ENCODE measurements around the gene FKBP9. TPM values are rescaled to one million over a fixed set of nuclear protein-coding genes. Genes with fewer than 3 reads are reported as not detected.
A peak's percentile ranks its signal among the peaks of the same experiment; 100 is the strongest.

Gene FKBP9, protein sequence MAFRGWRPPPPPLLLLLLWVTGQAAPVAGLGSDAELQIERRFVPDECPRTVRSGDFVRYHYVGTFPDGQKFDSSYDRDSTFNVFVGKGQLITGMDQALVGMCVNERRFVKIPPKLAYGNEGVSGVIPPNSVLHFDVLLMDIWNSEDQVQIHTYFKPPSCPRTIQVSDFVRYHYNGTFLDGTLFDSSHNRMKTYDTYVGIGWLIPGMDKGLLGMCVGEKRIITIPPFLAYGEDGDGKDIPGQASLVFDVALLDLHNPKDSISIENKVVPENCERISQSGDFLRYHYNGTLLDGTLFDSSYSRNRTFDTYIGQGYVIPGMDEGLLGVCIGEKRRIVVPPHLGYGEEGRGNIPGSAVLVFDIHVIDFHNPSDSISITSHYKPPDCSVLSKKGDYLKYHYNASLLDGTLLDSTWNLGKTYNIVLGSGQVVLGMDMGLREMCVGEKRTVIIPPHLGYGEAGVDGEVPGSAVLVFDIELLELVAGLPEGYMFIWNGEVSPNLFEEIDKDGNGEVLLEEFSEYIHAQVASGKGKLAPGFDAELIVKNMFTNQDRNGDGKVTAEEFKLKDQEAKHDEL
- 10 to 100 TPM; 47.8 to 82.6 (median 75.8) TPM for total RNA-seq

DNA sequence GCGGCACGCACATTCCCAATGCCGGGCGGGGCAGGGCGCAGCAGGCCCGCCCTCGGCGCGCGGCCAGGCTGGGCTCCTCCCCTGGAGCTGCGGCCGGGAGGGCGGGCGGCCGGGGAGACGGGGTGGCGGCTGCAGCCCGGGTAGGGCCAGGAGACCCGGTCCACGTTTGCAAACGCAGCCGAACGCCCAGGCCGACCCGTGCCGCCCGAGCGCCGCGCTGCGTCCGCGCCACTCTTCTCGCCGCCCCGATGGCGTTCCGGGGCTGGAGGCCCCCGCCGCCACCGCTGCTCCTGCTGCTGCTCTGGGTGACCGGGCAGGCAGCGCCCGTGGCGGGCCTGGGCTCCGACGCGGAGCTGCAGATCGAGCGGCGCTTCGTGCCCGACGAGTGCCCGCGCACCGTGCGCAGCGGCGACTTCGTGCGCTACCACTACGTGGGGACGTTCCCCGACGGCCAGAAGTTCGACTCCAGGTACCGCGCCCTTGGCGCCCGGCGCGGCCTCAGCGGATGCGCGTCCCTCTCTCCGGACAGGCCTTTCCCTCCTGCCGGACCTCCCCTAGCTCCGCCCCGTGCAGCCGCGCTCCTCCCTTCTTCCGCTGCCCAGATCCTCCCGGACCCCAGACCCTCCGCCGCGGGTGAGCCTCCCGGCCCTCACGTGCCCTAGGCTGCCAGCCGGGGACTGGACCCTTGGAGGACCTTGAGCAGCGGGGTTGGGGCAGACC is at the start of gene FKBP9:
Gene FKBP9, plus strand, starts transcription at position 115 of the 720 bp plus-strand sequence. Its CDS starts 134 bp downstream, at position 249.
- no peak for DNase-seq
- intact Hi-C loops (cut with DNase I) = no loop called here
- Histone ChIP-seq H3K4me1 (peaks cover 0 to 37% (median 6%) of the 10 kb centered on the region in 3 donors), H3K9me3 (no peaks in the 10 kb centered on the region), H3K27ac (peak within 1 kb of the TSS; percentile 90 to 96 (median 96)), H3K27me3 (peaks cover 0 to 8% (median 0%) of the 10 kb centered on the region in 4 donors), H3K4me3 (peak within 1 kb of the TSS; percentile 78 to 99 (median 94)), H3K36me3 (no peaks in the 10 kb centered on the region)
- no CpG with 5 or more reads among the region's 91 CpGs for WGBS, 2 donors
- TF ChIP-seq, protein P1, sequence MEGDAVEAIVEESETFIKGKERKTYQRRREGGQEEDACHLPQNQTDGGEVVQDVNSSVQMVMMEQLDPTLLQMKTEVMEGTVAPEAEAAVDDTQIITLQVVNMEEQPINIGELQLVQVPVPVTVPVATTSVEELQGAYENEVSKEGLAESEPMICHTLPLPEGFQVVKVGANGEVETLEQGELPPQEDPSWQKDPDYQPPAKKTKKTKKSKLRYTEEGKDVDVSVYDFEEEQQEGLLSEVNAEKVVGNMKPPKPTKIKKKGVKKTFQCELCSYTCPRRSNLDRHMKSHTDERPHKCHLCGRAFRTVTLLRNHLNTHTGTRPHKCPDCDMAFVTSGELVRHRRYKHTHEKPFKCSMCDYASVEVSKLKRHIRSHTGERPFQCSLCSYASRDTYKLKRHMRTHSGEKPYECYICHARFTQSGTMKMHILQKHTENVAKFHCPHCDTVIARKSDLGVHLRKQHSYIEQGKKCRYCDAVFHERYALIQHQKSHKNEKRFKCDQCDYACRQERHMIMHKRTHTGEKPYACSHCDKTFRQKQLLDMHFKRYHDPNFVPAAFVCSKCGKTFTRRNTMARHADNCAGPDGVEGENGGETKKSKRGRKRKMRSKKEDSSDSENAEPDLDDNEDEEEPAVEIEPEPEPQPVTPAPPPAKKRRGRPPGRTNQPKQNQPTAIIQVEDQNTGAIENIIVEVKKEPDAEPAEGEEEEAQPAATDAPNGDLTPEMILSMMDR (IDR thresholded peaks at IDR 0.05) = peak in 1 of 6 experiments; percentile 8
- peak in 2 of 4 donors; percentile 73 to 87 for TF ChIP-seq POLR2A (IDR thresholded peaks at IDR 0.05)

DNA sequence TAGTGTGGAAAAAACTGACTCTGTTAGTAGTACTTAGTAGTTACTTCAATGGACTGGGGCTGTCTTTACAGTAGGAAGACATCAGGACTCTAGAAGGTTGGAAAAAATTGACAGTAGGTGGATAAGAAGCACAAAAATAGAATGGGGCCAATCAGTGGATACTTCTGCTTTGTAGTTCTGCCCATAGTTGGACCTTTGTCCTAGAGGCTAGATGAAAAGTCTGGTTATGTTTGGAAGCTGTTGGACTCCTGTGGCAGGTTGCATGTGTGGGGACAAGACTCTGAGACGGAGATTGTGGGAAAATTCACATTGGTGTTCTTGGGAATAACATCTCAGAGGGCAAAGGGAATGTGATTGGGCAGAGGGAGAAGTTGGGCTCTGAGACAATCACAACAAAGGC is 47.0 kb upstream of the FKBP9 start:
- 77 to 94% methylated on average over 1 of the region's 1 CpG for WGBS, 2 donors
- Histone ChIP-seq H3K27me3 (no peaks in the 10 kb centered on the region), H3K27ac (no peak overlapping the region), H3K4me1 (peaks cover 0 to 6% (median 0%) of the 10 kb centered on the region in 3 donors), H3K9me3 (no peaks in the 10 kb centered on the region), H3K36me3 (peaks cover 0 to 14% (median 7%) of the 10 kb centered on the region in 3 donors), H3K4me3 (no peak overlapping the region)
- intact Hi-C loops (cut with DNase I) = no loop called here
- DNase-seq = no peak
- no peak for TF ChIP-seq POLR2A (IDR thresholded peaks at IDR 0.05)
- TF ChIP-seq, protein P1 (IDR thresholded peaks at IDR 0.05) = no peak

DNA sequence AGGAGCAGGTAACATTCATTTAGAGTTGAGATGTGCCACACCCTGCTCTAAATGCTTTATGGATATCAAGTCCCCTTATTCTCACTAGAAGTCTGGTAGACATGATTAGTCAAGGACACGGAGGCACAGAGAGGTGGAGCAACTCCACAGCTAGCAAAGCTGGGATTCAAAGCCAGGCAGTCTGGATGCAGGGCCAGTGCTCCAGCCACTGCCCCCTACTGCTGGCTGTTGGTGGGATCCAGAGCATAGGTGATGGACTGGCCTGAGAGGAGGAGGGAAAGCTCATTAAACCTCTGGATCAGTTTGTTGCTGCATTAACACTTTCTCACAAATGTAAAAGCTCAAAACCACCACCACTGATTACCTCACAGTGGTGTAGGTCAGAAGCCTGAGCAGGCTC is 43.1 kb upstream of the FKBP9 start:
- Histone ChIP-seq H3K4me3 (no peak overlapping the region), H3K27ac (no peak overlapping the region), H3K27me3 (no peaks in the 10 kb centered on the region), H3K36me3 (peaks cover 0 to 51% (median 7%) of the 10 kb centered on the region in 3 donors), H3K4me1 (no peaks in the 10 kb centered on the region), H3K9me3 (no peaks in the 10 kb centered on the region)
- 89 to 100% methylated on average over 1 of the region's 1 CpG for WGBS, 2 donors
- no peak for TF ChIP-seq POLR2A (IDR thresholded peaks at IDR 0.05)
- TF ChIP-seq, protein P1 (IDR thresholded peaks at IDR 0.05) = no peak
- intact Hi-C loops (cut with DNase I) = no loop called here
- no peak for DNase-seq

DNA sequence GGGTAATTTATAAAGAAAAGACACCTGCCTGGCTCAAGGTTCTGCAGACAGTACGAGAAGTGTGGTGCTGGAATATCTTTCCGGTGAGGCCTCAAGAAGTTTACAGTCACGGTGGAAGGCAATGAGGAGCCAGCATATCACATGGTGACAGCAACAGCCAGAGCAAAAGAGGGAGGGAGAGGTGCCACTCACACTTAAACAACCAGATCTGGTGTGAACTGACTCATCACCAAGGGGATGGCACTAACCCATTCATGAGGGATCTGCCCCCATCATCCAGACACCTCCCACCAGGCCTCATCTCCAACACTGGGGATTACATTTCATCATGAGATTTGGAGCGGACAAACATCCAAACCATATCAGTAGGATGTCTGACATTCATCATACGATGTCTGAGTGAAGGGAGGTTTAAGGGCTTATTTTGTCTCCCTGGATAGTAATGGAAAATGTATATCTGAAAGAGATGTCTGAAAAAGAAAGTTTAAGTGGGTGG is 42.2 kb upstream of the FKBP9 start:
- no peak overlapping the region for H3K27ac ChIP-seq
- no peak for DNase-seq
- no peaks in the 10 kb centered on the region for H3K27me3 ChIP-seq
- H3K9me3 ChIP-seq = no peaks in the 10 kb centered on the region
- H3K4me3 ChIP-seq = no peak overlapping the region
- peaks cover 0 to 60% (median 7%) of the 10 kb centered on the region in 3 donors for H3K36me3 ChIP-seq
- WGBS, 2 donors = 98 to 99% methylated on average over 5 of the region's 5 CpGs
- TF ChIP-seq POLR2A (IDR thresholded peaks at IDR 0.05) = no peak
- TF ChIP-seq, protein P1 (IDR thresholded peaks at IDR 0.05) = no peak
- H3K4me1 ChIP-seq = no peaks in the 10 kb centered on the region
- intact Hi-C loops (cut with DNase I) = no loop called here
